HG03565 (cell line): Measurements from ENCODE around the gene PTPRS.

Source experiments
- ATAC-seq: cut with Tn5 transposase; IDR thresholded peaks from one replicate; pipeline ENCODE4 v1.9.1; 2021; ENCODE audit warnings: mild to moderate bottlenecking, moderate library complexity; ENCODE audit not compliant: unreplicated experiment

The PTPRS gene

DNA sequence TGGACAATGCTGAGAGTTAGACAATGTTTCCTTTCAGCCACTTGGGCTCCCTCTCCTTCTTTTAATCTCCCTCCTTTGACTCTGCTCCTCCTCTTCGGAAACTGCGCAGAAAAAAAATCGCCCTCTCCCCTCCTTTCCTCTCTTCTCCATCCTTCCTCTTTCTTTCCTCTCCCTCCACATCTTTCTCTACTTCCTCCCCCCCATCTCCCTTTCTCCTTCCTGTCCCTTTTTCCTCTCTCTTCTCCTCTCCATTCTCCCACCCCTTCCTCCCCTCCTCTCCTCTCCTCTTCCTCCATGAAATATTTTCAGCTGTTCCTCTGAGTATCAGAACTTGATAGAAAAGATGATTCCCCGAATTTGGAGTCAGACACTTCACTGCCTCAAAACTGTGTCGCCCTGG, 15.1 kb upstream of the PTPRS start:
- no peak for ATAC-seq

DNA sequence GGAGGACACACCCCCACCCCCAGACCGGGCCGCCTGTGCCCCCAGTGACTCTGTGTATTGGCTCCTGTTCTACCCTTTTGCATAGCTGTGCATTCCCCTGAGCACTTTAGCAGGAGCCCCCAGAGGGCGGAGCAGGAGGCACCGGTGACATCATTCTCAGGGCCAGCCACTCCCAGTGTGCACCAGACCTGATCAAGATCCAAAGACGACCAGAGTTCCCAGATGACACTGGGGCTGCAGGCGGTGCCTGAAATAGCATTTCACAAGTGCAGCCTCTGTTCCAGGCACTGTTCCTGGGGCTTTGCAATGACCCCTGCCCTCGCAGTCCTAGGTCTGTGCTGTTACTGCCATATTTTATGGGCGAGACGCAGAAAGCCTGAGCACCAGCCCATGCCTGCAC, 14.5 kb upstream of the PTPRS start:
- ATAC-seq = no peak

DNA sequence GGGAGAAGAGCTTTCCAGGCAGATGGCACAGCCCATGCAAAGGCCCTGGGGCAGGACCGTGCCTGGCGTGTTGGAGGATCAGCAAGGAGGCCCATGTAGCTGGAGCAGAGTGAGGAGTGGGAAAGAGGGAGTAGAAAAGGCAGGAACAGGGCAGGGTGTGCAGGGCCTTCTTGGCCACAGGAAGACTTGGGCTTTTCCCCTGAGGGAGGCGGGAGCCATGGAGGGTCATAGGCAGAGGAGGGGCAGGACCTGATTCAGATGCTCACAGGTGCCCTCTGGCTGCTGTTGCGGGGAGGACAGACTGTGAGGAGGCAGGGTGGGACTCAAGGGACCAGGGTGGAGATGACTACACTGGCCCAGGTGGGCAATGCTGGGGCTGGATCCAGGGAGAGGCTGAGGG, 13.8 kb upstream of the PTPRS start:
- no peak for ATAC-seq

DNA sequence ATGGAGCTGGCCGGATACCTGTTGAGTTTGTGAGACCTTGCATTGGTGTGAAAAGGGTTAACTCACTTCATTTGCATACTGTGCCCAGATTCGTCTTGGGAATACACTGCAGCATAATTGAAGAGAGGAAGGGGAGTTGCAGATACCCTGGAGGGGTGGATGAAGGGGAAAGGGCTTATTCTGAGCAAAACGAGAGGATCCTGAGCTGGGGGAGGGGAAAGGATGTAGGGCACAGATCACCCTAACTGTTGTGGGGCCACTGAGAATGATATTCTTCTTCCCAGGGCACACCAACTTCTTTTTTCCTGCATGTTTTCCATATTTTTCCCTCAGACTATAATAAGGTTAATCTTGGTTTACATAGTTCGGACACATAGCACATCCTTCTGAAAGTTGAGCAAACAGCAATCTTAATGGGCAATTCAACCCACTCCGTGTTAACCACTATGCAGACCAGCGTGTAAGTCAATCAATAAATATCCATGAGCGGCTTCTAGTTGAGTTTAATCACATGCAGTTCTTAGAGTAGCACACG, 11.7 kb upstream of the PTPRS start:
- ATAC-seq = no peak

GRCh38 chr19:5351731-5352228, 11.2 kb upstream of the PTPRS start:
- ATAC-seq = no peak

- ATAC-seq = no peak
These were observed 8.4 kb upstream of the PTPRS start for GRCh38 chr19:5349041-5349440.

GRCh38 chr19:5345895-5346386, 5.3 kb upstream of the PTPRS start:
- no peak for ATAC-seq

DNA sequence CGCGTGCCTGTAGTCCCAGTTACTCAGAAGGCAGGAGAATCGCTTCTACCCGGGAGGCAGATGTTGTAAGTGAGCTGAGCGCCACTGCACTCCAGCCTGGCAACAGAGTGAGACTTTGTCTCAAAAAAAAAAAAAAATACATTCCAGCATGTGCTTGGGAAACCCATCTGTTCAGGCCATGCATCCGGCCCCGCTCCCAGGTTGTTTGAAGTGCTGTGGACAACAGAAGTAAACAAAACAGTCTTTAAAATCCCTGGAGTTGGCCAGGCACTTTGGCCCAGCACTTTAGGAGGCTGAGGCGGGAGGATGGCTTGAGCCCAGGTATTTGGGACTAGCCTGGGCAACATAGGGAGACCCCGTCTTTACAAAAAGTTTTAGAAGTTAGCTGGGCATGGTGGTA, 3.2 kb upstream of the PTPRS start:
- no peak for ATAC-seq

GRCh38 chr19:5342573-5343201, 2.1 kb upstream of the PTPRS start:
- no peak for ATAC-seq

- no peak for ATAC-seq
These were observed 1.4 kb upstream of the PTPRS start for GRCh38 chr19:5341981-5342380.

GRCh38 chr19:5341448-5341820, 822 bp upstream of the PTPRS start:
- no peak for ATAC-seq

- no peak for ATAC-seq
These were observed 519 bp downstream of the PTPRS start for GRCh38 chr19:5339950-5340636.

GRCh38 chr19:5339198-5339949, 1.2 kb downstream of the PTPRS start:
- no peak for ATAC-seq

DNA sequence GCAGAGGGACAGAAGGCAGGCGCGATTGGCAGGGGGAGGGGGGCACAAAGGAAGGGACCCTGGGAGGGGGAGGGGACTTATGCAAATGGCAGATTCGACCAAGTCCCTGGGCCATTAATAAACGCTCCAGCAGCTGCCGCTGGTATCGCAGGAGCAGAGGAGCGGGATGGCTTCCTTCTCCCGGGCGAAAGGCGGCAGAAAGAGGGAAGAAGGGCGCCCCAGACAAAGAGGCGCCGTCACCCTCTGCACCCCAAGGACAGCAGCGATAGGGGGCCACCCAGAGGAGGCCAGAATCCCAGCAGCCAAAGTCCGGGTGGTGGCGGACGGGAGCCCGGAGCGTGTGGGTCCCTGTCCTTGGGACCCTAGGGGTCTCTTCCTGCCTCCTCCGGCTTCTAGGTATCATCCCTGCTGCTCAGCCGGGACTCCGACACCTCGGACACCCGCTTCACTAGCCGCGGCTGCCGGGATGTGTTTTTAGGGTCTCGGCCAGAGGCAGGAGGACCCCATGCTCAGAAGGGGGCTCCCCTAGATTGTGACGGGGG, 1.9 kb downstream of the PTPRS start:
- no peak for ATAC-seq

- no peak for ATAC-seq
These were observed 2.6 kb downstream of the PTPRS start for GRCh38 chr19:5337708-5338655.

- ATAC-seq = no peak
These were observed 3.5 kb downstream of the PTPRS start for GRCh38 chr19:5337126-5337525.

DNA sequence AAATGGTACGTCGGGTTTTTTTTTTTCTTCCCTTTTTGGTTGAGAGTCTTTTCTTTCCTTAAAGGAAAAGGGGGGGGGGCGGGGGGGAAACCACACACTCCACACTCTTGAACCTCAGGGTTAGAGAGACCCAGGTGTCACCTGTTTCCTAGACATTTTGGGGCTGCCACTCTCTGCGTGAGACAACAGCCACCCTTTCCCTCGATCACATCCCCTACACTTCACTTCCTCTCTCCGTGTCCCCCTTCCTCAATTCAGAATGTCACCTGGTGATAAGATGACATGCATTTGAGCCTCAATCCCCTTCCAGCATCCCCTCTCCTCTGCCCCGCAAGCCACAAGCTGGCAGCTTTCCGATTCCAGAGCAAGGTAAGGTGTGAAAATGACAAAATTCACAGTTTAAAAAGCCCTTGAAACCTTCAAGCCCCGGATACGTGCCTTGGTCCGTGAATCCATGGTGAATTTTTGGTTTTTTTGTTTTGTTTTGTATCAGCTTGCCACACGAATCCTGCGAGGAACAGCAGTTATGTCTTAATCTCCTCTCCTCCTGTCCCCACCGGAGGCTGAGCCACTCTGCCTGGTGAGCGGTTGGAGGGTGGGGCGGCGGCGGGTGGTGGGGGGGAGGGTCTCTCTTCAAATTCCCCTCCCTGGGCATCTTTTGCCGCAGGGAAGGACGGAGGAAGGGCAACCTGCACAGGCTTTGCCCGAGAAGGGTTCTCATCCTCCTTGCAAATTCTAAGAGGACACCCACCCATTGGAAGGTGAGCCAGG, 4.2 kb downstream of the PTPRS start:
- no peak for ATAC-seq

- ATAC-seq = no peak
These were observed 5.0 kb downstream of the PTPRS start for GRCh38 chr19:5335593-5335992.

DNA sequence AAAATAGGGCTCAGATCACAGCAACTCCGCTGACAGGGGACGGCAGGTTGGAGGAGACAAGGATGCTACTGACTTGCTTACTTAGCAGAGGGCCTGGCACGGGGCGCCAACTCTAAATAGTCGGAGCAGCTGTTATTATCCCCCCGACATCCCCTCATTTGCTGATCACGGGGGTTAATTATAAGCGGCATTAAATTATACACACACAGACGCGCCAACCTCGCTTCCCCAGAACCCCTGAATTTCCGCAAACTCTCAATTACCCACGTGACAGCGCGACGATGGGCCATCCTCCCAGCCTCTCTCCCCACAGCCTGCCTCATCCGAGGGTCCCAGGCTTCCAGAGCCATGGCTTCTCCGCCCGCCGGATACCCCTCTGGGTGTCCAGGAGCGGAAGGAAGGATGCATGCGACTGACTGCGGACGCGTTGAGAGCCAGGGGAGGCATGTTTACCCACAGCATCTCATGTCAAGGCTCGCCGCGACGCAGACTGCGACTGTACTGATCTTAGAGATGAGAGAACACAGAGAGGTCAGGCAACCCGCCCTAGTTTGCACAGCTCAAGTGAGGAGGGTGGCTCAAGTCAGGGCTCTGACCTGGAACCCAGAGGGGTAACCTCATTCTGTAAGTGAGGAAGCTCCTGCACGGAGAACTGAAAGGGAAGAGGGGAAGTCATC, 5.7 kb downstream of the PTPRS start:
- ATAC-seq = no peak
